Colonic mucosa (tissue), 4 donors: Measurements from ENCODE around the gene SAP130. TPM values are rescaled to one million over a fixed set of nuclear protein-coding genes. Genes with fewer than 3 reads are reported as not detected.

Source experiments
- DNase-seq: peaks from one replicate; pipeline ENCODE4 v3.0.0-alpha.2; 2020
- H3K27ac ChIP-seq: fragments of 200-600 bp; one replicate; pipeline ENCODE4 v1.8.0; 2021
- H3K27me3 ChIP-seq: fragments of 200-600 bp; one replicate; pipeline ENCODE4 v1.8.0; 2021
- H3K36me3 ChIP-seq: fragments of 200-600 bp; one replicate; pipeline ENCODE4 v1.8.0; 2021
- H3K4me1 ChIP-seq: fragments of 200-600 bp; one replicate; pipeline ENCODE4 v1.8.0; 2021; ENCODE audit warnings: mild to moderate bottlenecking
- H3K4me3 ChIP-seq: fragments of 200-600 bp; one replicate; pipeline ENCODE4 v1.8.0; 2021
- H3K9ac ChIP-seq, 2 donors: one replicate each; pipeline ENCODE4 v1.7.0; 2013; ENCODE audit warnings: control low read depth in 2 of 2, low read depth in 2 of 2, low read length in 2 of 2
- H3K9me3 ChIP-seq: fragments of 200-600 bp; one replicate; pipeline ENCODE4 v1.8.0; 2021
- CTCF ChIP-seq: fragments of 200-600 bp; IDR thresholded peaks from one replicate; pipeline ENCODE4 v1.8.0; 2022; ENCODE audit warnings: antibody characterized with exemption, mild to moderate bottlenecking
- intact Hi-C: fragments of 100-400 bp; cut with DNase I; formaldehyde crosslinking; loops from one replicate; pipeline ENCODE4 v1.14.1; 2022
- total RNA-seq, 2 donors: library from RNA; stranded (reverse); fragmentation: NEBNext Ultra II Directional in 1 of 2; extraction: Animal tissue kit (Norgen Biotek cat#: 25700) in 1 of 2; gene quantifications; one replicate each; pipeline ENCODE4 v1.2.1, GENCODE V29; 2021
- donor health status: healthy.
- donor health status: DM: no; HTN: no; CAD: no.
- donor health status: DM: no; HTN: no; CAD: no.

Gene SAP130
- total RNA-seq, 2 donors from 2014 or later, result 24.7 to 30.6 TPM

DNA sequence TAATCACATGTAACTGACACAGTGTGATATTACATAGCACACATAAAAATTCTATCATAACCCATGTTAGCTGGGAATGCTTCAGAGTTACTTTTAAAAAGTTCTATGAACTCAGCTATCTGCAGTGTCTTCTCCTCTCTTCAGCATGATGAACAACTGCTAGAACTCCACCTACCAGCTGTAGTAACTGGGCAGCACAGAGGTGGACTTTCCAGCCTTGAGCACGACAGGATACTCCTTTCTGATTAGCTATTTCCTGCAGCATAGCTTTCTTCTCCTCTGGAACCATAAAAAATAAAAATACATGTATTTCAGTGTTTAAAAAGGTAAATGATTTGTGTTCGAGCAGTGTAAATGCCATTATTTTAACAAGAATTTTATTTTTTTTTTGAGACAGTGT lies 82.6 kb downstream of the SAP130 start:
- Histone ChIP-seq H3K4me3 (no peak overlapping the region), H3K9ac (no peak overlapping the region), H3K9me3 (no peaks in the 10 kb centered on the region), H3K27ac (no peak overlapping the region), H3K36me3 (peaks cover 8% of the 10 kb centered on the region), H3K4me1 (no peaks in the 10 kb centered on the region), H3K27me3 (no peaks in the 10 kb centered on the region)
- no peak for TF ChIP-seq CTCF
- intact Hi-C loops, result no loop called here
- no peak for DNase-seq

- intact Hi-C loops, result no loop called here
- H3K36me3 ChIP-seq, result peaks cover 8% of the 10 kb centered on the region
- TF ChIP-seq CTCF, result no peak
- no peak overlapping the region for H3K4me3 ChIP-seq
- H3K9me3 ChIP-seq, result no peaks in the 10 kb centered on the region
- H3K9ac ChIP-seq, result no peak overlapping the region
- no peak overlapping the region for H3K27ac ChIP-seq
- no peaks in the 10 kb centered on the region for H3K4me1 ChIP-seq
- DNase-seq, result no peak
- no peaks in the 10 kb centered on the region for H3K27me3 ChIP-seq
Measured at GRCh38 chr2:127943186-127943585, 84.7 kb downstream of the SAP130 start.

- no peaks in the 10 kb centered on the region for H3K4me1 ChIP-seq
- intact Hi-C loops, result no loop called here
- H3K36me3 ChIP-seq, result peaks cover 8% of the 10 kb centered on the region
Measured at GRCh38 chr2:127942002-127942401, 85.9 kb downstream of the SAP130 start.

GRCh38 chr2:127941461-127941860 lies 86.4 kb downstream of the SAP130 start:
- Histone ChIP-seq H3K4me1 (no peaks in the 10 kb centered on the region), H3K36me3 (peaks cover 8% of the 10 kb centered on the region), H3K27ac (no peak overlapping the region), H3K27me3 (no peaks in the 10 kb centered on the region), H3K9ac (no peak overlapping the region), H3K4me3 (no peak overlapping the region), H3K9me3 (no peaks in the 10 kb centered on the region)
- no peak for DNase-seq
- intact Hi-C loops, result no loop called here
- no peak for TF ChIP-seq CTCF

More at GRCh38 chr2:127942002-127942401, 85.9 kb downstream of the SAP130 start:
- Histone ChIP-seq H3K27me3 (no peaks in the 10 kb centered on the region), H3K4me3 (no peak overlapping the region), H3K9ac (no peak overlapping the region), H3K27ac (no peak overlapping the region), H3K9me3 (no peaks in the 10 kb centered on the region)
- no peak for TF ChIP-seq CTCF
- no peak for DNase-seq

DNA sequence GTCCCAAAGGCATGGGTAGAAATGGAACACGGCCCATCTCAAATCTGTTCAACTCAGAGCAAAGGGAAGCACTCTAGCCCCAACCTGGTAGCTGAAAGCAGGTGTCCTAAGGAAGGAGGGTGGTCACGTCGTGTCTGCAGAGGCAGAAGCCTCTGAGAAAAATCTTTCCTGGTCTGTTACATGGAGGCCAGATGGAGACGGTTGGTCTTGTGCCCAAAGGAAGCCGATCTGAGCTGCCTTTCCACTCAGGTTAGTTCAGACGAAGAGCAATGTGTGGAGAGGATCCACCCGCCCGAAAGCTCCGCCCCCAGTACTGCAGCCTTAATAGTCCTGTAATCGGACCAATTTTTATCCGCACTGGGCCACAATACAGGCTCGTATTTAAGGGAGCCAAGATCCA lies 87.2 kb downstream of the SAP130 start:
- no peaks in the 10 kb centered on the region for H3K27me3 ChIP-seq
- H3K4me3 ChIP-seq, result no peak overlapping the region
- no peaks in the 10 kb centered on the region for H3K9me3 ChIP-seq
- TF ChIP-seq CTCF, result no peak
- intact Hi-C loops, result no loop called here
- no peaks in the 10 kb centered on the region for H3K4me1 ChIP-seq
- DNase-seq, result no peak
- no peak overlapping the region for H3K27ac ChIP-seq
- no peak overlapping the region for H3K9ac ChIP-seq
- peaks cover 8% of the 10 kb centered on the region for H3K36me3 ChIP-seq

DNA sequence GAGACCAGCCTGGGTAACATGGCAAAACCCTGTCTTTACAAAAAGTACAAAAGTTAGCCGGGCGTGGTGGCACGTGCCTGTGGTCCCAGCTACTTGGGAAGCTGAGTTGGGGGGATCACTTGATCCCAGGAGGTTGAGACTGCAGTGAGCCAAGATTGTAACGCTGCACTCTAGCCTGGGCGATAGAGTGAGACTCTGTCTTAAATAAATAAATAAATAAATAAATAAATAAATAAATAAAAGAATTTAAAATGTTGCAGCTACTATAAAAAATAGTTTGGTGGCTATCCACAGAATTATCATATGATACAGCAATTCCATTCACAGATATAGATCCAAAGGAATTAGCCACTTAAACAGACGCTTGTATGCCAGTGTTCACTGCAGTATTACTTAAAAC lies 92.5 kb downstream of the SAP130 start:
- H3K36me3 ChIP-seq, result no peaks in the 10 kb centered on the region
- no peak overlapping the region for H3K9ac ChIP-seq
- H3K27ac ChIP-seq, result no peak overlapping the region
- DNase-seq, result no peak
- H3K4me1 ChIP-seq, result no peaks in the 10 kb centered on the region
- no peak for TF ChIP-seq CTCF
- no peaks in the 10 kb centered on the region for H3K27me3 ChIP-seq
- intact Hi-C loops, result no loop called here
- H3K9me3 ChIP-seq, result no peaks in the 10 kb centered on the region
- H3K4me3 ChIP-seq, result no peak overlapping the region
